Kasumi-1 (cell line): Measurements from ENCODE around the gene LIF.
A peak's percentile ranks its signal among the peaks of the same experiment; 100 is the strongest.

Source experiments
- DNase-seq, 2 experiments: peaks; one replicate each; lab custom pipeline; 2025; lab: John Stamatoyannopoulos, UW

Gene LIF

GRCh38 chr22:30262917-30263741, 16.6 kb upstream of the LIF start:
- peak; percentile 58 to 63 for DNase-seq

- no peak for DNase-seq
Observed at GRCh38 chr22:30262112-30262511, 15.6 kb upstream of the LIF start.

DNA sequence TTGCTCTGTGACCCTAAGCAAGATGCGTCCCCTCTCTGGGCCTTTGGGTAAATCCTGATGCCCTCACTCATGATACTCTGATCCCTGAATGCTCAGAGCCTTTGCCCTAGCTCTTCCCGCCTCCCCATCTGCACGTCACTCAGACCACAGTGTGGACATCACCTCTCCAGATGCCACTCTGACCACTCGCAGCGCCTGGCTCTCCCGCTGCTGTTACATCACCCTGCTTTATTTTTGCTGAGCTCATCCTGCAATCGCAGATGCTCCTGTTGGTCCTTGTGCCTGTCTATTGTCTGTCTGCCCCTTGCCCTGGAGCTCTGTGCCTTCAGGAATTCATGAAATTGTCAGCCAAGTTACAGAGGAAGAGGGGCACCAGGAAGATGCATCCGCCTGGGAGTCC, 14.6 kb upstream of the LIF start:
- no peak for DNase-seq

- DNase-seq, result no peak
Observed at GRCh38 chr22:30260682-30261081, 14.1 kb upstream of the LIF start.

- DNase-seq, result no peak
Observed at GRCh38 chr22:30260276-30260675, 13.7 kb upstream of the LIF start.

DNA sequence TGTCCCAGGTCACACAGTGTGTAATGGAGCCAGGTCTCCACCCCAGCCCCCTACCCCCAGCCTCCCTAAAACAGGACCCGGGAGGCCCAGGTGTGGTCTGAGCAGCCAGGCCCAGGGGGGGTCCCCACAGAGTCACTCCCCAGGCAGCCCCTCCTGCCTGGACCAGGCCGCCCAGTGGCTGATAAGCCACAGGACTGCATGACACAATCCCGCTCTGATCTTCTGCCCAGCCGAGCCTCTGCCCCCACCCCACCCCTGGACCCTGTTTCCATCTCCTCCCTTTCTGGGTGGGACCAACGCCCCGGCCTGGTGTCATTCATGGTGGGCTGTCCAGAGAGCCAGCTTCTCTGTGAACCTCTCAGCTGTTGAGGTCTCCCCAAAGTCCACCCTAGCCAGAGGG, 7.8 kb upstream of the LIF start:
- DNase-seq, result no peak

DNA sequence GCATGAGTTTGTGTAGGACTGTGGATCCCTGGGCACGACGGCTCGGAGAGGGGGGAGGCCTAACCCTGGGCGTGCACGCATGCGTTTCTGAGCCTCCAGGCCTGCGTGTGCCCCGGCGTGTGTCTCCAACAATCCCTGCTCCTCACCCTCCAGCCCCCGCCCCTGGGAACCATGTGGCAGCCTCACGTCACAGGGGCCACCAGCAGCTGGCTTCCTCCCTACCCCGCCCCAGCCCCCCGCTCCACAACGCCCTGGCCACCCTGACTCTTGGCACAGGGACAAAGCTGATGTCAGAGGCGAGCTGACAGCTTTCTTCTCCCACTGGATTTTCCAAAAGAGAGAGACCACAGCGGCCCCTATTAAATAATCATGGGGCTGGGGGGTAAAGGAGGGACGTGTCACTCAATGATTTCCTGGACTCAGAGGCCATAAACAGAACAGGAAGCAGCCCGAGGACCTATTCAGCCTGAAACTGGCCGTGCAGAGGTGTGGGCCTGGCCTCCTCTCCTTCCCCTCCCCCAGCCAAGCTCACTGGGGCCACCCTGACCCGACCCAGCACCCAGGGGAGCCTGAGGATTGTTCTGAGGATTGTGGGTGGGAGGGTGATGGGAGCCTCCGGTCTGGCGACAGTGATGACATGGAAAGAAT, 6.8 kb upstream of the LIF start:
- DNase-seq, result no peak

GRCh38 chr22:30252411-30253204, 6.0 kb upstream of the LIF start:
- no peak for DNase-seq

- no peak for DNase-seq
Observed at GRCh38 chr22:30251711-30252110, 5.2 kb upstream of the LIF start.

GRCh38 chr22:30250661-30251267, 4.2 kb upstream of the LIF start:
- DNase-seq, result no peak

DNA sequence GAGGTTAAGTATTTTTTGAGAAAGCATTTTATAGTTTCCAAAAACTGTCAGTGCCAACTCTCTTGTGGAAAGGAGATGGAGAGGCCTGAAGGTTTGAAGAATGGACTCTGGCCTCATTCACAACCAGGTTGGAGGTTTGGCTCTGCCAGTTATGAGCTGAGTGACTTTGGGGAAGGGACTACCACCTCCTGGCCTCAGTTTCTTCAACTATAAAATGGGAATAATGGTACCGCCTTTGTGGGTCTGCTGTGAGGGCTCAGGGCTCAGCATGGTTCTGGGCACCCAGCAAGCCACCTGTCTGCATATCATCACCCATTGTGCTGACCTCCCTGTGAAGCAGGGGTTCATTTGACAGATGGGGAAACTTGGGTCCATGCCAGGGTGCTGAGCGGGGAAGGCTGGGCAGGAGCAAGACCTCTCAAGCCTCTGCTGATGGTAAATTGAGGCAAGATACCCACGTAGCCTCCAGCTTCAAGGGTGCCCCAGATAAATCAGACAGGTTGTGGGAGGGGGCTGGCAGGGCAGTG, 3.5 kb upstream of the LIF start:
- no peak for DNase-seq

DNA sequence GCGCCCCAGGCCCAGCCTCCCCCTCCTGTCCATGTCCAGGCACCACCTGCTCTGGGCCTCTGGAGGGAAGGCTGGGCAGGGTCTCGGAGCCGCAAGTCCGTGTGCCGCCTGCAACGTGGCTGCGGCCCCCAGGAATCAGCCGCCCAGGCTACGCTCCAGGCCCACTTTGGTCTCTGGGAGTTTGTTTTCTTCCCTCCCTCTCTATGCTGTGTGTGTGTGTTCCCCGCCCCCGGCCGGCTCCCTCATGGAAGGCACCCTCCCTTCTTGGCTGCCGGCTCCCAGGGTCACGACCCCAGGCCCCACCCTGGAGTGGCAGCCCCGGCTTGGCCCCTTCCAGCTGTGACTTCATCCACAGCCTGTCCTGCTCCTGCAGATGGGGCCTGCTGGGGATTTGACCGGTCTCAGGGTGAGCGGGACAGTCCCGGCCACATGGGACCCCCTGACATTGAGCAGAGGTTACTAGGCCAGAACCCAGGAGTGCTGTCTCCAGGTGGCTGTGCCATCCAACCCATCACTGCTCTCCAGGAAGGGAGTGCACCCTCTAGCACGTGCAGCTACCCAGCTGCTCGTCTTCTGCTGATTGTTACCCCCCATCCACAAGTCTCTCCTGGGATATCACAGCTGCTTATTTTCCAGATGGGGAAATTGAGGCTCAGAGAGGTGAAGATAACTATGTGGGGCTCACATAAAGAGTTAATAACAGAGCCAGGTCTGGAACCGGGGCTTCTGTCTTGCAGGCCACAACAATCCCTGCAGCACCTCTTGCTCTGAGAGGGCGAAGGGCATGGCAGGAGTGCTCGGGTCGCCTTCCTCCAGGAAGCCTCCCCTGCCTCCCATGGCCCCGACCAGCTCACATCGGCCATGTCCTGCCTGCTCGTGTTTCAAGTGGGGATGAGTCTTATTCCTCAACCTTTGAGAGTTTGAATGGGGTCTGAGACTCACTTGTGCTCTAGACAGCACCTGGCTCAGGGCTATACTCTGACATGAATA, 2.8 kb upstream of the LIF start:
- no peak for DNase-seq

- DNase-seq, result no peak
Observed at GRCh38 chr22:30248484-30248883, 1.9 kb upstream of the LIF start.

- DNase-seq, result no peak
Observed at GRCh38 chr22:30247974-30248373, 1.4 kb upstream of the LIF start.

DNA sequence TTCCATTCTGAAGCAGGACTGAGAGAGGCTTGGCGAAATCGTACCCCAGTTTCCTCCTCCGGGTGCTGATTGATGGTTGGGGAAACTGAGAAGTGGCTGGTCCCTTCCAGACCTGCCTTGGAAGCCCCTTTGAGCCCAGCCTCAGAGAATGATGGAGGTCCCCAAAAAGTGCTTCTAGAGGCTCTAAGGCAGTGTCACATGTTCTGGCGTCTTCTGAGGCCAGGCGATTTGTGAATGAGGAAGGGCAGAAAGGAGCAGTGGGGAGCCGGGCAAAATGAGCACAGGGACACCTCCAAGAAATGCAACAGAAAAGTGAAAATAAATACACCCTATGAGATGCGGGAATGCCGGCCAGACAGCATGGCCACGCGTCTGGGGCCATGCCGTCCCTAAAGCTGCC, 1.0 kb upstream of the LIF start:
- no peak for DNase-seq

DNA sequence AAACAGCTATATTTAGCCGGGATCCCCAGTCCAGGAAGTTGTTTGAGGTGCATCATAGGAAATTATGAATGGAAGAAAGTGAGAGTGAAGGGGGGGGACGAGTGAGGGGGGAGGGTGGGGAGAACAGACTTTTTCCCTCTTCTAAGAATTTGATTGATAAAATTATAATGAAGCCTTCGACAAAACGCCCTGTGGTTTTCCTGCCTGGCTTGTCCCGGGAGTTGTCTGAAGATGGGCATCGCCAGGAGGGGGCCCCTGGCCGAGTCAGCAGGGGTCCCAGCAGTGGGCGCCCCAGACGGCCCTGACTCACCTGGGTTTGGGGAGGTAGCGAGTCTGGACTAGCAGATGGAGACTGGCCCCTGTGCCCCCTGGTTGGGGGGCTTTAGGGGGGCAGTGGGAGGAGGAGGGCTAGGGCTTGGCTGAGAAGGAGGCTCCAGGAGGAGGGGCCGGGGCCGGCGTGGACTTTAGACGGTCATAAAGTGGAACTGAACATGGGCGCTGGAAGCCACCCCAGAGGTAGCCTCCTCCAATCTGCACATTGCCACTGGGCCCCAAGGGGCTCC, 336 bp upstream of the LIF start:
- DNase-seq, result no peak

DNA sequence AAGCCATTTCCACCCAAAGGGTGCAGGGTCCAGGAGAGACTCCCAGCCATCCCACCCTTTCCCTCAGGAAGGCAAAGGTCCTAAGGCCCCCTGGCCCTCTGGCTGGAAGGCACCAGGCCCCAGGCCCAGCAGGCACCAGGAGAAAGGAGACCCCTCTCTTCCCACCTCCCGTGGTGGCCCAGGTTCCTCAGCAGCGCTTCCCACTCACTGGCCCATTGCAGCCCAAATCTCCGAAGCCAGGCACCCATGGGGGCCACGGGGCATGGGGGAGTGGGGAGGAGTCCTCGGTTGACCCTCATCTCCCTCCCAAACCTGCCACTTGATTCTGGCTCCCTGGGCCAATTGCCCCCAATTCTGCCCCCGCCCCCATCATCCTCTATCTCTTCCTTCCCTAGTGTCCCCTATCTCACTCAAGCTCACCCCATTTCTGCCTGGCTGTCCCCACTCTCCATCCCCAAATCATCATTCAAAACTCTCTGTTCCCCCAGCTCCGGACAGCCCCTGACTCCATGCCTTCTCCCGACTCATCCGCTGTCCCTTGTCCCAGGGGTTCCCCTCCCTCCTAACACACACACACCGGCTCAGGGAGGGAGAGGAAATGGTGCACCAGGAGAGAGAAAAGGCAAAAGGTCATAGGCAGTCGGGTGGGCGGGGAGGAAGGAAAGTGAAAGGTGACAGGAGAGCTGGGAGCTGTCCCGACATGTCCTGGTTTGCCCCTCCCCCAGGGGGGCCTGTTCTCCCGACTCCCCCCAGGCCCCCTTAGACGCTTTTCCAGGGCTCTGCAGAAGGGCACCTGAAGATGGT, 1.2 kb downstream of the LIF start:
- DNase-seq, result no peak

- DNase-seq, result no peak
Observed at GRCh38 chr22:30244641-30245040, 1.9 kb downstream of the LIF start.

- no peak for DNase-seq
Observed at GRCh38 chr22:30244066-30244465, 2.5 kb downstream of the LIF start.

- DNase-seq, result no peak
Observed at GRCh38 chr22:30243661-30244060, 2.9 kb downstream of the LIF start.
